Suprapubic skin (tissue), 3 donors: ENCODE data around the gene C7.

Source experiments
- CTCF ChIP-seq, 2 donors: fragments of 200-600 bp in 1 of 2; fragments of 450-650 bp in 1 of 2; sonication (generic) in 1 of 2; IDR thresholded peaks; one replicate each; pipeline ENCODE4 v1.5.1; 2016 to 2019; ENCODE audit warnings: antibody characterized with exemption in 2 of 2, mild to moderate bottlenecking in 1 of 2, moderate library complexity in 1 of 2
- EP300 ChIP-seq: sonication (generic); formaldehyde crosslinking; IDR thresholded peaks from one replicate; pipeline ENCODE4 v1.6.1; 2017; ENCODE audit warnings: antibody characterized with exemption
- POLR2A ChIP-seq, 2 donors: fragments of 450-650 bp; IDR thresholded peaks; one replicate each; pipeline ENCODE4 v1.6.1; 2017; ENCODE audit warnings: antibody characterized with exemption in 2 of 2, mild to moderate bottlenecking in 2 of 2, moderate library complexity in 2 of 2

DNA sequence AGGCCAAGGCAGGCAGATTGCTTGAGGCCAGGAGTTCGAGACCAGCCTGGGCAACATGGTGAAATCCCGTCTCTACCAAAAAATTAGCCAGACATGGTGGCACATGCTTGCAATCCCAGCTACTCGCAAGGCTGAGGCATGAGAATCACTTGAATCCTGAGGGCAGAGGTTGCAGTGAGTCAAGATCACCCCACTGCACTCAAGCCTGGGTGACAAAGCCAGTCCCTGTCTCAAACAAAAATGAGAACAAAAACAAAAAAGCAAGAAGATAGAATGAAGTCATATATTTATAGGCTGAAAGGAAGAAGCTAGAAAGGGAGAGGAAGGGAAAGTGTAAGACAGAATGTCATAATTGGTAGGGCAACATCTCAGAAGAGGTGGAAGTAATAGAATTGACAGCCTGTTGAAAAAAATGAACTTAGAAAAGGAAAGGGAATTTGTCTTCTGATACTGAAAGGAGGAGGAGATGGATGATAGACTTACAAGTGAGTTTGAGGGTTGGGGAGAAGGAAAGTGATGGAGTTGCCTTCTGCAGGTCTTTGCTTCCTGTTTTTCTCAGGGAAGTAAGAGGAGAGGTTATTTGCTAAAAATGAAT, 35.9 kb upstream of the C7 start:
- no peak for TF ChIP-seq EP300
- TF ChIP-seq CTCF (IDR thresholded peaks at IDR 0.05): no peak
- TF ChIP-seq POLR2A (IDR thresholded peaks at IDR 0.05): no peak
